ENCODE data around the gene CDT1. TPM values are rescaled to one million over a fixed set of nuclear protein-coding genes. Genes with fewer than 3 reads are reported as not detected.

The CDT1 gene
- total and polyA plus RNA-seq, 2 donors from 2014 or later, result 0.56 to 1.5 TPM

DNA sequence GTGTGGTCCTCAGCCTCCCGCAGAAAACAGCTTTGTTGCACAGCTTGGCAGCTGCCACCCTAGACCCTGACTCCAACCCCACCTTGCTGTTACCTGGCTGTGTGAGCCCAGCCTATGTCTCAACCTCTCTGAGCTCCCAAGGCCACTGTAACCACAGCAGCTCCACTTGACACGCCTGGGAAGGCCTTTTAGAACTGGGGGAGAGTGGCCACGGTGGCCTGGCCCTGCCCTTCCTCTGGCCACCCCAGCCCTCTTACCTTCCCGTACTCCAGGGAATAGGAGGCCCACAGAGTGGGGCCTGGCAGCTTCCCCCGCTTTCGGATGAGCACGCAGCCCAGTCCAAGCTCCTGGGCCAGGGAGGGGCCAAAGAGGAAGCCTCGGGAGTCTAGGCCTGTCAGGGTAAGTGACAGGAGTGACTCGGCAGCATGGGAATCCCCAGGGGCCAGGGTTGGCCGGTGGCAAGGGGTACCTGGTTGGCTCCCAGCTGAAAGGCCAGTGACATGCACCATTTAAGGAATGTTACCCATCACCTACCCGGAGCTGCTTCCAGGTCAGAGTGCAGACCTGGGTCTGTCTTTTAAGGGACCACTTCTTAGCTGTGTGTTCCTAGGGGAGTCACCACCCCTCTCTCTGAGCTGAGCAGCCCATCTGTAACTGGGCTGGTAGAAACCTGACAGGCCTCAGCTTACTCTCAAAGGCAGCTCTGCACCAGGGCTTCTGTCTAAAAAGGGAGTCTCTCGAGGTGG is 6.8 kb downstream of the CDT1 start:
- peaks cover 0 to 13% (median 6%) of the 10 kb centered on the region in 3 donors for H3K4me1 ChIP-seq (ENCODE audit: control insufficient read depth in 2 of 3, insufficient read depth in 2 of 3, low read depth in 1 of 3, low read length in 3 of 3)
- no peaks in the 10 kb centered on the region for H3K9me3 ChIP-seq (ENCODE audit: control insufficient read depth in 2 of 3, insufficient read depth in 1 of 3, low read length in 3 of 3)
- H3K36me3 ChIP-seq (ENCODE audit: control insufficient read depth in 2 of 3, insufficient read depth in 3 of 3, low read length in 3 of 3), result no peaks in the 10 kb centered on the region
- DNase-seq, result peak in 1 of 5 donors; percentile 66
- FAIRE-seq, result no peak
- H3K4me3 ChIP-seq (ENCODE audit: low read length in 3 of 3), result peak overlapping the region in 2 of 3 donors; percentile 34 to 66
- peak overlapping the region in 2 of 3 donors; percentile 13 to 70 for H3K9ac ChIP-seq (ENCODE audit: low read length in 3 of 3)
- intact Hi-C loops (cut with DNase I), result no loop called here
- no peak overlapping the region for H3K27ac ChIP-seq (ENCODE audit: low read depth in 2 of 2, low read length in 2 of 2)
- H3K27me3 ChIP-seq (ENCODE audit: control insufficient read depth, insufficient read depth, low read length), result no peaks in the 10 kb centered on the region
- no peak for TF ChIP-seq CTCF (IDR thresholded peaks at IDR 0.05; ENCODE audit: borderline replicate concordance, extremely low read depth, insufficient read depth)

DNA sequence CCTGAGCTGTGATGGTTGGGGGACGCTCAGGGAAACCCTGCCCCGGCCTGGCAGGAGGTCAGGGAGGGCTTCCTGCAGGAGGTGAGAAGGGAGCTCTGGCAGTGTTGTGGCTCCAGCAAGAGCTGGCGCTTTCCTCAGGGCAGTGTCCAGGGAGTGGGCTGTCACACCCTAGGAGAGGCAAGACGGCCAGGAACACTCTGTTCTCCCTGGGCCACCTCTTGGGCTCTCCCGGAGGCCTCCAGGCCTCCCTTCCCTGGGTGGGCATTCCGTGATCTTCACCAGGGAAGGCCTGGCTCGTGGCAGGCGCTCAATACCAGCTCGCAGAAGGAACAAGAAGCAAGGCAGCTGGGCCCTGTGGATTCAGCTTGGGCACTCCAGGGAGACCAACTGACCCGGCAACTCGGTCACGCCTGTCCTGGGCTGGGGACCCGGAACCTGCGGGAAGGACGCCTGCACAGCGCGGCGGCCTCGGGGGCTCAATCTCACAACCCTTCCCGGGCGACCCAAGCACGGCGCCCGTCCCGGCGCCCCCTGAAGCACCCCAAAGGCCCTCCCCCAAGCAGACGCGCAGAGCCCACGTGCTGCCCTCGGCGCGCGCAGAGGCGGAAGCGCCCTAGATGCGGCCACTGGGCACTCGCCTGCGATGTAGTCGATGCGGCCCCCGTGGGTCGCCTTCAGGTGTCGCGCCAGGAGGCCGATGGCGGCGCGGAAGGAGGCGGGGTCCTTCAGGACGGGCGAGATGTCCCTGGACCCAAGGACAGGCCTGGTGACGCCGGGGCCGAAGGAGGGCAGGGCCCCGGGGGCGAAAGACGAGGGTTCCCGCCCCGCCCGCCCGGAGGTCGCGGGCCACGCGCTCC is 7.6 kb downstream of the CDT1 start:
- H3K27ac ChIP-seq (ENCODE audit: low read depth in 2 of 2, low read length in 2 of 2), result peak overlapping the region; percentile 82 to 83
- H3K4me3 ChIP-seq (ENCODE audit: low read length in 3 of 3), result peak overlapping the region; percentile 34 to 66 (median 50)
- H3K9ac ChIP-seq (ENCODE audit: low read length in 3 of 3), result peak overlapping the region in 2 of 3 donors; percentile 13 to 70
- TF ChIP-seq CTCF (IDR thresholded peaks at IDR 0.05; ENCODE audit: borderline replicate concordance, extremely low read depth, insufficient read depth), result no peak
- H3K4me1 ChIP-seq (ENCODE audit: control insufficient read depth in 2 of 3, insufficient read depth in 2 of 3, low read depth in 1 of 3, low read length in 3 of 3), result peaks cover 0 to 14% (median 6%) of the 10 kb centered on the region in 3 donors
- DNase-seq (peak; percentile 78 to 95 (median 90)), FAIRE-seq (no peak)
- H3K36me3 ChIP-seq (ENCODE audit: control insufficient read depth in 2 of 3, insufficient read depth in 3 of 3, low read length in 3 of 3), result no peaks in the 10 kb centered on the region
- H3K9me3 ChIP-seq (ENCODE audit: control insufficient read depth in 2 of 3, insufficient read depth in 1 of 3, low read length in 3 of 3), result no peaks in the 10 kb centered on the region
- intact Hi-C loops (cut with DNase I), result no loop called here
- H3K27me3 ChIP-seq (ENCODE audit: control insufficient read depth, insufficient read depth, low read length), result no peaks in the 10 kb centered on the region

GRCh38 chr16:88811769-88812512 is 8.4 kb downstream of the CDT1 start, which contains the start of gene APRT:
Gene APRT, minus strand, starts transcription at chr16:88811928. Its CDS starts 29 bp downstream, at chr16:88811899.
- Histone ChIP-seq H3K27ac (ENCODE audit: low read depth in 2 of 2, low read length in 2 of 2) (peak within 1 kb of the TSS; percentile 82 to 83), H3K27me3 (ENCODE audit: control insufficient read depth, insufficient read depth, low read length) (no peaks in the 10 kb centered on the region), H3K4me1 (ENCODE audit: control insufficient read depth in 2 of 3, insufficient read depth in 2 of 3, low read depth in 1 of 3, low read length in 3 of 3) (peaks cover 0 to 15% (median 6%) of the 10 kb centered on the region in 3 donors), H3K4me3 (ENCODE audit: low read length in 3 of 3) (peak within 1 kb of the TSS; percentile 50 to 66 (median 65)), H3K36me3 (ENCODE audit: control insufficient read depth in 2 of 3, insufficient read depth in 3 of 3, low read length in 3 of 3) (no peaks in the 10 kb centered on the region), H3K9ac (ENCODE audit: low read length in 3 of 3) (peak within 1 kb of the TSS in 2 of 3 donors; percentile 13 to 70), H3K9me3 (ENCODE audit: control insufficient read depth in 2 of 3, insufficient read depth in 1 of 3, low read length in 3 of 3) (no peaks in the 10 kb centered on the region)
- intact Hi-C loops (cut with DNase I), result no loop called here
- peak; percentile 4 for TF ChIP-seq CTCF (IDR thresholded peaks at IDR 0.05; ENCODE audit: borderline replicate concordance, extremely low read depth, insufficient read depth)
- DNase-seq (peak; percentile 95 to 98 (median 96)), FAIRE-seq (no peak)
